H9 (cell line): ENCODE data around the gene ANKRD65. TPM values are rescaled to one million over a fixed set of nuclear protein-coding genes. Genes with fewer than 3 reads are reported as not detected.
"Not testable (repeated sequence)": the region's sequence is repeated elsewhere in the genome, so short reads cannot be mapped to it uniquely, and the experiment has no call there.

Experiments
- DNase-seq: peaks from one replicate; pipeline ENCODE4 v3.0.0-alpha.2; 2017
- H2AFZ ChIP-seq: one replicate; pipeline ENCODE4 v1.6.1; 2013; ENCODE audit warnings: mild to moderate bottlenecking, low read length, control low read depth, moderate library complexity
- H2AK5ac ChIP-seq: 2 replicates; pipeline ENCODE4 v1.6.1; 2013; ENCODE audit warnings: low read length, control low read depth, mixed read lengths; ENCODE audit not compliant: insufficient read length
- H2BK120ac ChIP-seq: one replicate; pipeline ENCODE4 v1.6.1; 2013; ENCODE audit warnings: low read depth, mild to moderate bottlenecking, low read length, control low read depth, inconsistent platforms; ENCODE audit not compliant: poor library complexity, severe bottlenecking
- H2BK12ac ChIP-seq: 2 replicates; pipeline ENCODE4 v1.6.1; 2013; ENCODE audit warnings: low read length, control low read depth, mixed read lengths, low read depth; ENCODE audit not compliant: insufficient read length
- H2BK15ac ChIP-seq: 2 replicates; pipeline ENCODE4 v1.6.1; 2013; ENCODE audit warnings: low read depth, low read length, control low read depth
- H2BK20ac ChIP-seq: one replicate; pipeline ENCODE4 v1.6.1; 2013; ENCODE audit warnings: low read depth, mild to moderate bottlenecking, low read length, control low read depth, inconsistent platforms; ENCODE audit not compliant: poor library complexity, severe bottlenecking
- H2BK5ac ChIP-seq: 2 replicates; pipeline ENCODE4 v1.6.1; 2013; ENCODE audit warnings: low read length, control low read depth, mixed read lengths; ENCODE audit not compliant: insufficient read length
- H3K14ac ChIP-seq: 2 replicates; pipeline ENCODE4 v1.6.1; 2013; ENCODE audit warnings: low read length, control low read depth; ENCODE audit not compliant: insufficient read depth
- H3K18ac ChIP-seq: 2 replicates; pipeline ENCODE4 v1.6.1; 2013; ENCODE audit warnings: low read depth, mild to moderate bottlenecking, mixed read lengths, low read length, control low read depth; ENCODE audit not compliant: insufficient read length
- H3K23ac ChIP-seq: 2 replicates; pipeline ENCODE4 v1.6.1; 2013; ENCODE audit warnings: low read length, control low read depth, mixed read lengths, low read depth; ENCODE audit not compliant: insufficient read length
- H3K23me2 ChIP-seq: 2 replicates; pipeline ENCODE4 v1.6.1; 2013; ENCODE audit warnings: low read depth, mild to moderate bottlenecking, mixed read lengths, low read length, control low read depth; ENCODE audit not compliant: insufficient read length, poor library complexity, severe bottlenecking
- H3K27ac ChIP-seq: 2 replicates; pipeline ENCODE4 v1.5.1; 2013; ENCODE audit warnings: low read length, control low read depth, mixed read lengths, low read depth; ENCODE audit not compliant: insufficient read length
- H3K27me3 ChIP-seq: 2 replicates; pipeline ENCODE4 v1.6.1; 2013; ENCODE audit warnings: low read length, control low read depth, inconsistent platforms; ENCODE audit not compliant: insufficient read depth
- H3K4ac ChIP-seq: 2 replicates; pipeline ENCODE4 v1.6.1; 2013; ENCODE audit warnings: low read depth, mild to moderate bottlenecking, control low read depth, inconsistent platforms, low read length, moderate library complexity
- H3K4me1 ChIP-seq: 2 replicates; pipeline ENCODE4 v1.6.1; 2013; ENCODE audit warnings: low read length, control low read depth, inconsistent platforms; ENCODE audit not compliant: insufficient read depth
- H3K4me2 ChIP-seq: 2 replicates; pipeline ENCODE4 v1.6.1; 2013; ENCODE audit warnings: low read length, control low read depth, mixed read lengths; ENCODE audit not compliant: insufficient read length, insufficient read depth
- H3K56ac ChIP-seq: 2 replicates; pipeline ENCODE4 v1.6.1; 2013; ENCODE audit warnings: low read depth, mild to moderate bottlenecking, mixed read lengths, low read length, control low read depth; ENCODE audit not compliant: insufficient read length
- H3K79me1 ChIP-seq: 2 replicates; pipeline ENCODE4 v1.6.1; 2013; ENCODE audit warnings: low read depth, mild to moderate bottlenecking, moderate library complexity, low read length, control low read depth, inconsistent platforms; ENCODE audit not compliant: insufficient read depth, poor library complexity, severe bottlenecking
- H3K79me2 ChIP-seq: 2 replicates; pipeline ENCODE4 v1.6.1; 2013; ENCODE audit warnings: low read length, control low read depth, inconsistent platforms; ENCODE audit not compliant: insufficient read depth
- H3K9ac ChIP-seq: 2 replicates; pipeline ENCODE4 v1.6.1; 2013; ENCODE audit warnings: low read length, control low read depth, mixed read lengths; ENCODE audit not compliant: insufficient read length; ENCODE audit errors: extremely low read depth
- H3K9me3 ChIP-seq: one replicate; pipeline ENCODE4 v1.6.1; 2013; ENCODE audit warnings: low read depth, low read length, inconsistent platforms; ENCODE audit not compliant: control insufficient read depth
- H3T11ph ChIP-seq: one replicate; pipeline ENCODE4 v1.6.1; 2013; ENCODE audit warnings: mild to moderate bottlenecking, low read length, control low read depth, inconsistent platforms
- H4K20me1 ChIP-seq: one replicate; pipeline ENCODE4 v1.6.1; 2013; ENCODE audit not compliant: control insufficient read depth, insufficient read length, insufficient read depth
- H4K5ac ChIP-seq: 2 replicates; pipeline ENCODE4 v1.6.1; 2013; ENCODE audit warnings: low read depth, mild to moderate bottlenecking, mixed read lengths, low read length, control low read depth; ENCODE audit not compliant: insufficient read length
- H4K8ac ChIP-seq: replicated peaks from 2 replicates; pipeline ENCODE4 v1.6.1; 2013; ENCODE audit warnings: low read length, control low read depth, mixed read lengths, low read depth; ENCODE audit not compliant: insufficient read length
- H4K91ac ChIP-seq: 2 replicates; pipeline ENCODE4 v1.6.1; 2013; ENCODE audit warnings: low read depth, mild to moderate bottlenecking, moderate library complexity, mixed read lengths, low read length, control low read depth; ENCODE audit not compliant: insufficient read length
- H3K27ac Mint-ChIP-seq, 3 experiments: 2 replicates in 2 of 3; 3 replicates in 1 of 3; pipeline ENCODE4 v1.8.0; 2020 to 2021; ENCODE audit warnings: mixed read lengths in 3 of 3, mild to moderate bottlenecking in 1 of 3, moderate library complexity in 1 of 3
- H3K27me3 Mint-ChIP-seq: 2 replicates; pipeline ENCODE4 v1.8.0; 2021; ENCODE audit warnings: low read depth, mild to moderate bottlenecking, moderate library complexity, mixed read lengths
- H3K36me3 Mint-ChIP-seq, 3 experiments: 2 replicates in 2 of 3; 3 replicates in 1 of 3; pipeline ENCODE4 v1.8.0; 2020 to 2021; ENCODE audit warnings: low read depth in 3 of 3, mixed read lengths in 3 of 3; ENCODE audit not compliant: insufficient read depth in 1 of 3
- H3K4me1 Mint-ChIP-seq, 2 experiments: 2 replicates each; pipeline ENCODE4 v1.8.0; 2020; ENCODE audit warnings: mixed read lengths in 2 of 2
- H3K4me3 Mint-ChIP-seq, 2 experiments: 2 replicates in 1 of 2; 3 replicates in 1 of 2; pipeline ENCODE4 v1.8.0; 2020 to 2021; ENCODE audit warnings: mild to moderate bottlenecking in 2 of 2, mixed read lengths in 2 of 2, moderate library complexity in 1 of 2
- H3K9me3 Mint-ChIP-seq, 2 experiments: 2 replicates in 1 of 2; 3 replicates in 1 of 2; pipeline ENCODE4 v1.8.0; 2020; ENCODE audit warnings: mild to moderate bottlenecking in 2 of 2, mixed read lengths in 2 of 2, moderate library complexity in 1 of 2
- WGBS: extraction: QIAGEN DNeasy Blood & Tissue Kit; methylation state at CpG from one replicate; pipeline ENCODE4 v1.1.7; 2013; ENCODE audit warnings: missing lambda C conversion rate, low lambda C conversion rate, mixed read lengths; ENCODE audit not compliant: insufficient read length; ENCODE audit errors: extremely low coverage; 5-methylcytosine and 5-hydroxymethylcytosine counted together
- total RNA-seq: library from RNA; stranded (reverse); gene quantifications from 2 replicates; pipeline ENCODE4 v1.2.1, GENCODE V29; 2021

The ANKRD65 gene
- total RNA-seq, 1 experiment from 2014 or later, result 3.1 TPM

- H2BK20ac ChIP-seq, H3K56ac ChIP-seq, H2BK12ac ChIP-seq, H3K23ac ChIP-seq, H2BK5ac ChIP-seq, H3K27me3 ChIP-seq, H2AK5ac ChIP-seq, H3K79me2 ChIP-seq, H3K4me2 ChIP-seq, H3T11ph ChIP-seq, H3K4me1 Mint-ChIP-seq, H3K4me3 Mint-ChIP-seq, H3K36me3 Mint-ChIP-seq, H3K4ac ChIP-seq, H3K4me1 ChIP-seq, DNase-seq, H3K9ac ChIP-seq, H4K5ac ChIP-seq, H2BK15ac ChIP-seq, H3K27ac Mint-ChIP-seq, H3K27ac ChIP-seq, H3K9me3 Mint-ChIP-seq, H3K23me2 ChIP-seq, H3K27me3 Mint-ChIP-seq, H2AFZ ChIP-seq, H3K14ac ChIP-seq, H3K79me1 ChIP-seq, H2BK120ac ChIP-seq, H4K20me1 ChIP-seq, H3K18ac ChIP-seq, H4K91ac ChIP-seq, H3K9me3 ChIP-seq, H4K8ac ChIP-seq: not testable (repeated sequence)
- WGBS, result no CpG with 5 or more reads among the region's 15 CpGs
Measured at GRCh38 chr1:1455934-1456333, 34.9 kb upstream of the ANKRD65 start.
